VCaP (cell line): ENCODE measurements around the gene BNC2.

Experiments
- H3K27ac ChIP-seq: fragments of 450-650 bp; 2 replicates; pipeline ENCODE4 v1.5.1; 2017
- CTCF ChIP-seq: fragments of 450-650 bp; conservative IDR thresholded peaks from 2 replicates; pipeline ENCODE4 v1.5.1; 2017; ENCODE audit warnings: mild to moderate bottlenecking, moderate library complexity

BNC2 gene

GRCh38 chr9:16754662-16755061 is 115.8 kb downstream of the BNC2 start:
- TF ChIP-seq CTCF, result no peak
- H3K27ac ChIP-seq, result no peak overlapping the region

- H3K27ac ChIP-seq, result no peak overlapping the region
- no peak for TF ChIP-seq CTCF
These were observed 117.2 kb downstream of the BNC2 start for GRCh38 chr9:16753256-16753655.

GRCh38 chr9:16752601-16753000 is 117.9 kb downstream of the BNC2 start:
- no peak for TF ChIP-seq CTCF
- no peak overlapping the region for H3K27ac ChIP-seq

GRCh38 chr9:16750553-16750952 is 119.9 kb downstream of the BNC2 start:
- no peak for TF ChIP-seq CTCF
- H3K27ac ChIP-seq, result no peak overlapping the region

- H3K27ac ChIP-seq, result no peak overlapping the region
- TF ChIP-seq CTCF, result no peak
These were observed 125.1 kb downstream of the BNC2 start for GRCh38 chr9:16745359-16745758.

- TF ChIP-seq CTCF, result no peak
- no peak overlapping the region for H3K27ac ChIP-seq
These were observed 126.1 kb downstream of the BNC2 start for GRCh38 chr9:16744394-16744793.

- no peak for TF ChIP-seq CTCF
- no peak overlapping the region for H3K27ac ChIP-seq
These were observed 127.1 kb downstream of the BNC2 start for GRCh38 chr9:16743375-16743774.

- TF ChIP-seq CTCF, result no peak
These were observed 135.5 kb downstream of the BNC2 start for GRCh38 chr9:16735001-16735400.

More at GRCh38 chr9:16735001-16735400, 135.5 kb downstream of the BNC2 start:
- no peak overlapping the region for H3K27ac ChIP-seq
